GM12874 (cell line): ENCODE results near the gene HSPG2.

ENCODE experiments used
- TF ChIP-seq, protein P1 (sequence below): IDR thresholded peaks from 2 replicates; pipeline ENCODE4 v1.5.1; 2011; ENCODE audit warnings: low read depth, mild to moderate bottlenecking, control low read depth, low read length, moderate library complexity; ENCODE audit not compliant: insufficient read depth

The HSPG2 gene

DNA sequence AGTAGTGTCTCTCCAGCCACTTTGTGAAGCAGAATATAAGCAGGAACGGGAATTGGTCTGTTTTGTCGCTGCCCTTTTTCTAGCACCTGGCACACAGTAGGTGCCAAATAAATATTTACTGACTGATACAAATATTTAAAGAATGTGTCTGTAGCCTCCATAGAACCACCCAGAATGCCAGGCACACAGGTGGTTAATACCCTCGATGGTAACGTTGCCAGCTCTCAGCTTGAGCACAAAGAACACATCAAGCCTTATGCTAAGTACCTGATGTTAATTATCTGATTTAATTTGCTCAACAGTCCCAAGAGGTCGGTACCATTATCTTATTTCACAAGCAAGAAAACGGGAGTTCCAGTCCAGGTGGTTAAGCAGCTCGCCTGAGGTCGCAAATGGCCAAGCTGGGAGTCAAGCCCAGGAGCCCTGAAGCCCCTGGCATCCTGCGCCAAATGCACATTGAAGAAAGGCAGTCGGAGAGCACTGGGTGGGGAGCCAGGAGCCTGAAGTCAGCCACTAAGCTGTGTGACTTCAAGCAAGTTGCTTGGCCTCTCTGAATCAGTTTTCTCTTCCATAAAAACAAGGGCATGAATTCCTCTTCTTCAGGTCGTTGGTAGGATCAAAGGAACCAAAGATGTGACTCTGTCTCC lies 26.4 kb downstream of the HSPG2 start:
- TF ChIP-seq, protein P1, sequence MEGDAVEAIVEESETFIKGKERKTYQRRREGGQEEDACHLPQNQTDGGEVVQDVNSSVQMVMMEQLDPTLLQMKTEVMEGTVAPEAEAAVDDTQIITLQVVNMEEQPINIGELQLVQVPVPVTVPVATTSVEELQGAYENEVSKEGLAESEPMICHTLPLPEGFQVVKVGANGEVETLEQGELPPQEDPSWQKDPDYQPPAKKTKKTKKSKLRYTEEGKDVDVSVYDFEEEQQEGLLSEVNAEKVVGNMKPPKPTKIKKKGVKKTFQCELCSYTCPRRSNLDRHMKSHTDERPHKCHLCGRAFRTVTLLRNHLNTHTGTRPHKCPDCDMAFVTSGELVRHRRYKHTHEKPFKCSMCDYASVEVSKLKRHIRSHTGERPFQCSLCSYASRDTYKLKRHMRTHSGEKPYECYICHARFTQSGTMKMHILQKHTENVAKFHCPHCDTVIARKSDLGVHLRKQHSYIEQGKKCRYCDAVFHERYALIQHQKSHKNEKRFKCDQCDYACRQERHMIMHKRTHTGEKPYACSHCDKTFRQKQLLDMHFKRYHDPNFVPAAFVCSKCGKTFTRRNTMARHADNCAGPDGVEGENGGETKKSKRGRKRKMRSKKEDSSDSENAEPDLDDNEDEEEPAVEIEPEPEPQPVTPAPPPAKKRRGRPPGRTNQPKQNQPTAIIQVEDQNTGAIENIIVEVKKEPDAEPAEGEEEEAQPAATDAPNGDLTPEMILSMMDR: no peak

DNA sequence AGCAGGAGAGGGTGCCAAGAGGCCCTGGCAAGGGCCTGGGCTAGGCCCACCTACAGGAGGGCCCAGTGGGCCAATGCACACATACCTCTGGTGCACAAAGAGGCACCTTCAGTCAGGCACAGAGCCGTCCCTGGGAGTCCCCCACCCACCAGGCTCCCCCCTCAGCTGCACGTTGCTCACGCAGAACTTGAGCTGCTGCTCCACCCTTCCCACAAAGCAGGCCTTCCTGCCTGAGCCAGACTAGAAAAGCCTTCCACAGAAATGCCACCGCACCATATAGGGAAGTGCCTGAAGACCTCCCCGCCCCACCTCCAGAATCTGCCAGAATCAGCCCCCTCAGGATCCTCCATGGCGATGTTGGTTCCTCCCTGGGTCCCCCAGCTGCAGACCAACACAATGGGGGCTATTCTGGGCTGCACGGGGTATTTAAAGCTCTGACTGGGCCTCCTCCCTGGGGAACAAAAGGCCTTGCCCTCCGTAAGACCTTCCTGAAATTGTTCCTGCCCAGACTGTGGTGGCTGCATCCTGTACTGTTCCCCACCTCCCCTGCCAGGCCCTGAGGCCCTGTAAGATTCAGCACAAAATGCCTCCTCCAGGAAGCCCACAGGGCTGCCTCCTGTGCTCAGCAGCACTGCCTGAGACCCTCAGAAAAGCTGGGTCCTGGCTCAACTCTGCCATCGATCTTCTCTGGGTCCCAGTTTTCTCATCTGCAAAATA lies 27.2 kb downstream of the HSPG2 start:
- TF ChIP-seq, protein P1: no peak

DNA sequence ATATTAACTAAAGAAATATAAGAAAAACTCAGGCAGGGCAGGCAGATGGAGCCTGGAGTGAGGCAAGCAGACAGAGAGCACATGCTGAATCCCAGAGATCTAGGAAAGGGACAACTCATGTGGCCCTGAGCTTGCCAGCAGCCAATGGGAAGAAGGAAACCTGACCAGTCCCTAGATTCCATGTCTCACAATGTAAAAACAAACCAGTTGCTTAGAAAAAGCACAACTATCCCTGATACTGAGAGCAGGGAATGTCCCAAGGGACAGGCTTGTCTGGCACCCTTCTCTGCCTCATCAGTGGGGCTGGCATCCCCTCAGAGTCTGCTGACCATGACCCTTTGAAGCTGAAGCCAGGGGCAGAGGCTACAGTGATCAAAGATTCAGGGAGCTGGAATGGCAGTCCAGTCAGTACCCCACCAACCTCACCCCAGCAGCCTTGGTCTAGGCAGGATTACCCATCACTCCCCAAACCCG lies 27.8 kb downstream of the HSPG2 start:
- TF ChIP-seq, protein P1: no peak

DNA sequence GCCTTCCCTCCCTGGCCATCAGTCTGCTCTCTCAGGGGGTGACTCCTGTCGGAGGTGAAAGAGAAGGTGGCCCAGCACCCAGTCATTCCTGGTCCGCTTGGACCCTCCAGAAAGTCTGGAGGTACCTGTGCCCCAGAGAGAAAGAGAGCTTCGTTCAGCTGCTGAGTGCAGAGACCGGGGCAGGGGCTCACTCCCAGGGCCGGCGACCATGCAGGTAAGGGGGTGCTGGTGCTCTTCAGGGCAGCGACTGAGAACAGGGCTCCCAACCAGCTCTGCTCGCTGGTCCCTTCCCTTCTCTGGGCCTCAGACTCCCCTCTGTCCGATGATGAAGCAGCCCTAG lies 30.1 kb downstream of the HSPG2 start:
- TF ChIP-seq, protein P1: no peak

DNA sequence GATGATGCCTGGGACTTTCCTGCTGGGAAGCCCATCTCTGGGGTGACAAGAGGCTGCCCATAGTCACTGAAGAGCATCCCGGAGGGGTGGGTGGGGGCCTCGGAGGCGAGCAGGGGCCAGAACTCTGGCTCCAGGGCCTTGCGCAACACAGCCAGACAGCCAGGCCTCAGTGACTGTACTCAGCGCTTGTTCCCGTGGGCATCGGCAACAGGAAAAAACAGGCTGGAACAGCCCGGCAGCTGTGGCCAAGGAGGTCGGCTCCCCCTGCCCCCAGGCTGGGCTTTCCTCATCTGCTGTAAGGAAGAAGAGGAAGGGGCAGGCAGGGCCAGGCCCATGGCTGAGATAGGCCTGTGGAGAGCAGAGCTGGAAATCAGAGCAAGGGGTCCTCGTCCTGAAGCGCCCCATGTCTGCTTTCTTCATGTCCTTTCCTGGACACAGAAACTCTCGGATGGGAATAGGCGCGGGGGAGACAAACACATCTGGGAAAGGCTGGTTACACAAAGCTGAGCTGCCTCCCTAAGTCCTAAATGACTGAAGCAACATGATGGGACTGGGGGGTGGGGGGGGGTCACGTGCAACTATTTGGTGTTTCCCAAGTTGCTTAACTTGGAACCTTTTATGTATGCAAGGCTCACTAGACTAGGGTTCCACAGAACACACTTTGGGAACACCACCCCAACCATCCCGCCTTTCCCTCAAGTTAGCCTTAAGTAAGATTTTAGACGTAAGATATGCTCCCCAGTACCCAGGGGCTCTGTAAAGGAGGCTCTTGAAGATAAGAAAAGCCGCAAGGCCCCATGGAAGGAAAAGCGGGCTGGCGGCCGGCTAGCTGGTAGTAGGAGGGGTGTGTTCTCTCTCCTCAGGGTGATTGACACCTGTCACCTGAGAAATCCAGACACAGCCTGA lies 30.7 kb downstream of the HSPG2 start:
- TF ChIP-seq, protein P1: no peak

DNA sequence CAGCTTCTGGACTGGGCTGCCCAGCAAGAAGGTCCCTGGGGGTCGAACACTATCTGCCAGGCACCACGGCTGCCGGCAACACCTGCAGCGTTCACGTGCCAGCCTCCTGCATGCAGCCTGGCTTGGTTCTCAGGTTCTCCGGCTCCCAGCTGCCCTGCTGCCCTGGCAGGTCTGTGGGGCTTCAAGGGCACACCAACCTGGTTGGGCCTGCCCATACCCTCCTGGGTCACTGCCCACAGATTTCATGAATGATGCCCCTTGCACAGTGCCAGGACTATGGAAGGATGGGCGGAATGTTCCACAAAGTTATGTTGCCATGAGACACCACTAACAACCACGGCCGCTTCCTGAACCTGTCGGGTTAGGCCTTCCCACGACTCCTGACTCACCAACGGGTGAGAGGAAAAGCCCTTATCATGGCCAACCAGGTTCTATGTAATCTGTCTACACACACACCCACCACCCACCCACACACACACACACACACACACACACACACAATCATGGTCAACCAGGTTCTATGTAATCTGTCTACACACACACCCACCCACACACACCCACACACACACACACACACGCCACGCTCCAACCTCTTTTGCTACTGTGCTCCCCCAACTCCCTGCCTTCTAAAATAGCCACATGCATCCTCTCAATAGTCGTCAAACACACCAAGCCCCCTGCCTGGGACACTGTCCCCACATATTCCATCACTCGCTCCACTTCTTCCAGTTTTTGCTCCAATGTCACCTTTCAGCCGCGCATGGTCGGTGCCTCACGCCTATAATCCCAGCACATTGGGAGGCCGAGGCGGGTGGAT lies 32.2 kb downstream of the HSPG2 start:
- TF ChIP-seq, protein P1: no peak
